ENCODE results near the gene FOLH1. TPM values are rescaled to one million over a fixed set of nuclear protein-coding genes. Genes with fewer than 3 reads are reported as not detected.
"Not testable (repeated sequence)": the region's sequence is repeated elsewhere in the genome, so short reads cannot be mapped to it uniquely, and the experiment has no call there.

FOLH1 gene
- total and polyA plus RNA-seq, 11 donors = 0.08 to 0.98 (median 0.43) TPM; not detected in 6

DNA sequence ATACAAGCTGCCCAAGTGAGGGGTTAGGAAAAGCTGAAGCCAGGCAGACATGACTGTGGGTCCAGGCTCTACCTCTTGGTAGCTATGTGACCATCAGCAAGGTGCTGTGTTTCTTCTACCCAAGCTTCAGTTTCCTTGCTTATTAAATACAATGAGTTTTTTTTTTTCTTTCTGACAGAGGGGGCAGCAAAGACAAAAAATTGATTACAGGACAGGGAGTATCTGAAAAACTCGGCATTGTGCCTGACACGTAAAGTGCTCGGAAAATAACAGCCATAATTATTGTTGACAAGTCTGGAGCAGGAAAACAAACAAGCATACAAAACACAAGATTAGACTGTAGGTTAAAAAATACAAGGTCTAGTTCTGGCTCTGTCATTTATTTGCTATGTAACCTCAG lies 23.3 kb upstream of the FOLH1 start:
- not testable (repeated sequence) for H3K4me3 ChIP-seq

DNA sequence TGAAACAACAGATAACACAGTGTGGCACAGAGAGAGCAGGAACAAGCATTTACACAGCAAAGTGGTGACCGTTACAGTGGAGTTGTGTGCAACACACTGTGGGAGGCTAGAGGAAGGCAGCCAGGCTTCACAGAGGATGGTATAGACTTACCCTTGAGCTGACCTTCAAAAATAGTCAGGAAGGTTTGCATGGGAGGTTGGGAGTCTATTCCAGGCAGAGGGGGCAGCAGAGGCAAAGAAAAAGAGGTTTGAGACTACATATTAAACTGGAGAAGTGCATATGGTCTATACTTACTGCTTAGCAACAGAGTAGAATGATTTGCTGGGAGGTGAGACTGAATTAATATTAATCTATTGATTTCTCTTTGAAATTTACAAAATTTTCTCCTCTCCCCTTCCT lies 22.1 kb upstream of the FOLH1 start:
- TF ChIP-seq, protein P1, sequence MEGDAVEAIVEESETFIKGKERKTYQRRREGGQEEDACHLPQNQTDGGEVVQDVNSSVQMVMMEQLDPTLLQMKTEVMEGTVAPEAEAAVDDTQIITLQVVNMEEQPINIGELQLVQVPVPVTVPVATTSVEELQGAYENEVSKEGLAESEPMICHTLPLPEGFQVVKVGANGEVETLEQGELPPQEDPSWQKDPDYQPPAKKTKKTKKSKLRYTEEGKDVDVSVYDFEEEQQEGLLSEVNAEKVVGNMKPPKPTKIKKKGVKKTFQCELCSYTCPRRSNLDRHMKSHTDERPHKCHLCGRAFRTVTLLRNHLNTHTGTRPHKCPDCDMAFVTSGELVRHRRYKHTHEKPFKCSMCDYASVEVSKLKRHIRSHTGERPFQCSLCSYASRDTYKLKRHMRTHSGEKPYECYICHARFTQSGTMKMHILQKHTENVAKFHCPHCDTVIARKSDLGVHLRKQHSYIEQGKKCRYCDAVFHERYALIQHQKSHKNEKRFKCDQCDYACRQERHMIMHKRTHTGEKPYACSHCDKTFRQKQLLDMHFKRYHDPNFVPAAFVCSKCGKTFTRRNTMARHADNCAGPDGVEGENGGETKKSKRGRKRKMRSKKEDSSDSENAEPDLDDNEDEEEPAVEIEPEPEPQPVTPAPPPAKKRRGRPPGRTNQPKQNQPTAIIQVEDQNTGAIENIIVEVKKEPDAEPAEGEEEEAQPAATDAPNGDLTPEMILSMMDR (IDR thresholded peaks at IDR 0.05) = peak in 4 of 12 donors; percentile 7 to 23 (median 19)
- WGBS, 4 donors = 67 to 73% (median 68%) methylated on average over 1 of the region's 1 CpG
- H3K36me3 ChIP-seq, H3K4me1 ChIP-seq, DNase-seq, H3K4me3 ChIP-seq, H3K9me3 ChIP-seq, H3K27ac ChIP-seq, H3K27me3 ChIP-seq: not testable (repeated sequence)
- intact Hi-C loops (cut with DNase I) = loop anchor here in 3 of 10 donors (5.0 to 10.0 kb wide), 2 partner anchors 297 to 304 kb away; no protein-coding TSS in a partner anchor
- peak in 1 of 4 donors; percentile 36 for ATAC-seq

More for the DNA sequence above, 23.3 kb upstream of the FOLH1 start:
- H3K27me3 ChIP-seq, H3K27ac ChIP-seq, H3K9me3 ChIP-seq, H3K36me3 ChIP-seq, ATAC-seq, H3K4me1 ChIP-seq, DNase-seq: not testable (repeated sequence)
- intact Hi-C loops (cut with DNase I) = loop anchor here in 3 of 10 donors (5.0 to 10.0 kb wide), 2 partner anchors 296 to 303 kb away; no protein-coding TSS in a partner anchor
- TF ChIP-seq, protein P1 (IDR thresholded peaks at IDR 0.05) = peak in 4 of 12 donors; percentile 12 to 27 (median 22)
- 37 to 54% (median 43%) methylated on average over 3 of the region's 3 CpGs for WGBS, 4 donors

DNA sequence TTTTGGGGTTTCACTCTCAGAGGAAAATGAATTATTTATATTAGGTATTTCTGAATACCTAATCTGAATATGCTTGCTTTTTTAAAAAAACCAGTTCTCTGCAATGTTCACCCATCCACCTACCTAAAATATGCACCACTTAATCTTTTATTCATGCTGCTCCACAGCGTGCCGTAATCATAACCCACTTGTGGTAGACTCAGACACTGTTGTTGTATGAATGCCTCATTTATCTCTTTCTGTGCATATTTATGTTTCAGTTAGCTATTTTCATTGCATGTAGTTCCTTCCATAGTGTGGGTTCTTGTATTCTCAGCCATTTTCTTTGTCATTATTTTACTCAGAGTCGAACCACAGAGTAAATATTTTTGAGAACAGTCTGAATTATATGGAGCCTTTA lies 21.6 kb upstream of the FOLH1 start:
- intact Hi-C loops (cut with DNase I) = loop anchor here in 3 of 10 donors (5.0 to 10.0 kb wide), 2 partner anchors 297 to 305 kb away; no protein-coding TSS in a partner anchor
- H3K9me3 ChIP-seq, H3K36me3 ChIP-seq, H3K4me3 ChIP-seq, H3K4me1 ChIP-seq, H3K27ac ChIP-seq, H3K27me3 ChIP-seq, DNase-seq, ATAC-seq: not testable (repeated sequence)
- WGBS, 4 donors = 67 to 75% (median 70%) methylated on average over 3 of the region's 3 CpGs

DNA sequence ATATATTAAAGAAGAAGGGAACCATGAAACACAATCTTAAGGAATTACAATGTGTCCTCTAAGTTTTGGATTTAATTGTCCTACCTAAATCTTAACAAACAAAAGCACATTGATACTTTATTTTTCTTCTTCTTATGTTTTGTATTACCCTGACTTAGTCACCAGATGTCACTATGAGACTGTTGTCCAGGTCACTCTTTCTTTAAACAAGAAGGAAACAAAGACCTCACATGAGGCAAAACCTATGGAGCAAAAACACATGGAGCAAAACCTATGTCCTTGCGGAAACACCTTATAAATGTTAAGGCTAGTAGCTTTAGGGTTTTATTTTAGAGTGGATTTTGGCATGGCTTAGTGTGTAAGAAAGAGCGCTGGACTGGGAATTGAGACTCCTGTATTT lies 20.7 kb upstream of the FOLH1 start:
- DNase-seq, H3K27me3 ChIP-seq, H3K36me3 ChIP-seq, H3K4me1 ChIP-seq, H3K27ac ChIP-seq, H3K4me3 ChIP-seq, H3K9me3 ChIP-seq: not testable (repeated sequence)
- 61 to 70% (median 65%) methylated on average over 2 of the region's 2 CpGs for WGBS, 4 donors
- TF ChIP-seq, protein P1 (IDR thresholded peaks at IDR 0.05) = peak in 10 of 12 donors; percentile 28 to 66 (median 50)
- ATAC-seq = peak in 3 of 4 donors; percentile 46 to 64 (median 59)
- intact Hi-C loops (cut with DNase I) = loop anchor here in 5 of 10 donors (5.0 to 10.0 kb wide), 4 partner anchors 143 to 298 kb away; no protein-coding TSS in a partner anchor

DNA sequence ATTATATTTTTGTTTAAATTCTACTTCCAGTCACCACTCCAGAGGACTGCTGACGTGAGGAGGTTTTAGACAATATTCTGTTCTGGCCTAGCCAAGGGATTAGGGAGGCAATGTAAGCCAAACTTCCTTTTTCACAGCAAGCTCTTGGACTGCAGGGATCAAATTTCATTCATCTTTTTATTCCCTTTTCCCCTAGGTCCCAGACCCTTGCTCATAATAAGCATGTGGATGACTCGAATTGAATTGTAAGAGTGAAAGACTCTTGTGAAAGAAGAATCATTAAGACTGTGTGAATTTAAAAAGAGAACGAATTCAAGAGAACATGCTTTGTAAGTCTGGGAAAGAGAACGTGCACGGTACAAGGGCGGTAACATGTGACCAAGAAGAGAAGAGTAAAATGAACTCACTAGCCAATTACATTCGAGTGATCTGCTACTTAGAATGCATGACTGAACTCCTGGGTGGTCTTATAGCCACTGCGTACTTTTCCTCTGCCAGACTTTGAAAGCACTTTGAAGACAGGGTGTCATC lies 16.9 kb upstream of the FOLH1 start:
- not testable (repeated sequence) for H3K9me3 ChIP-seq, H3K4me3 ChIP-seq, DNase-seq, ATAC-seq, H3K27me3 ChIP-seq, H3K4me1 ChIP-seq, H3K36me3 ChIP-seq, H3K27ac ChIP-seq
- 63 to 73% (median 72%) methylated on average over 8 of the region's 8 CpGs for WGBS, 4 donors
- intact Hi-C loops (cut with DNase I) = loop anchor here in 5 of 10 donors (5.0 to 10.0 kb wide), 4 partner anchors 147 to 302 kb away; no protein-coding TSS in a partner anchor

Measured in heart left ventricle (tissue), 16 donors.